Panc1 (cell line): ENCODE measurements around the gene MALAT1. TPM values are rescaled to one million over a fixed set of nuclear protein-coding genes. Genes with fewer than 3 reads are reported as not detected.
"Not testable (repeated sequence)": the region's sequence is repeated elsewhere in the genome, so short reads cannot be mapped to it uniquely, and the experiment has no call there.

Source experiments
- ATAC-seq: fragments of 200-7000 bp; cut with Tn5 transposase; 2 replicates; pipeline ENCODE4 v1.9.1; 2020; ENCODE audit warnings: mild to moderate bottlenecking, moderate library complexity
- Bru-seq: library from RNA; stranded (reverse); fragments of 400-500 nt; gene quantifications from one replicate; lab custom pipeline; 2021; lab: Mats Ljungman, UMichigan
- BruChase-seq, 2 experiments: library from RNA; stranded (reverse); fragments of 400-500 nt; gene quantifications; one replicate each; lab custom pipeline; 2021; lab: Mats Ljungman, UMichigan
- BruUV-seq: library from RNA; stranded (reverse); fragments of 400-500 nt; replicated peaks from 2 replicates; lab custom pipeline; 2021; lab: Mats Ljungman, UMichigan
- CTCF ChIA-PET: fragments of 300-600 bp; sonication (Branson Sonifier 250); formaldehyde crosslinking; loops from one replicate; lab custom pipeline; 2022; ENCODE audit warnings: antibody characterized with exemption; lab: Charles Lee
- POLR2A ChIA-PET: fragments of 300-600 bp; sonication (Branson Sonifier 250); formaldehyde crosslinking; loops from one replicate; lab custom pipeline; 2022; ENCODE audit warnings: antibody characterized with exemption; lab: Charles Lee
- DNase-seq: peaks from one replicate; pipeline ENCODE4 v3.0.0-alpha.2; 2010; ENCODE audit warnings: low read depth, low spot score
- H3K27ac ChIP-seq: 2 replicates; pipeline ENCODE4 v1.5.1; 2011; ENCODE audit warnings: mild to moderate bottlenecking, low read length, inconsistent platforms
- H3K27me3 ChIP-seq: fragments of 200-500 bp; sonication (Bioruptor generic); 2 replicates; pipeline ENCODE4 v1.6.0; 2014; ENCODE audit warnings: low read length, inconsistent platforms; ENCODE audit not compliant: control insufficient read depth, insufficient read depth
- H3K36me3 ChIP-seq: fragments of 200-500 bp; sonication (Bioruptor generic); 2 replicates; pipeline ENCODE4 v1.5.1; 2014; ENCODE audit warnings: inconsistent platforms, mild to moderate bottlenecking, low read length, moderate library complexity; ENCODE audit not compliant: control insufficient read depth, insufficient read depth
- H3K4me1 ChIP-seq: 2 replicates; pipeline ENCODE4 v1.5.1; 2011; ENCODE audit warnings: inconsistent platforms, mild to moderate bottlenecking, low read length, moderate library complexity; ENCODE audit not compliant: control insufficient read depth, insufficient read depth
- H3K4me3 ChIP-seq, 2 experiments: 2 replicates each; pipeline ENCODE4 v1.5.1; 2011 to 2012; ENCODE audit warnings: low read depth in 2 of 2, low read length in 2 of 2, mild to moderate bottlenecking in 2 of 2, inconsistent platforms in 1 of 2, moderate library complexity in 1 of 2
- H3K9me3 ChIP-seq: fragments of 200-500 bp; sonication (Bioruptor generic); 2 replicates; pipeline ENCODE4 v1.5.1; 2014; ENCODE audit warnings: low read depth, mild to moderate bottlenecking, inconsistent platforms, low read length, moderate library complexity; ENCODE audit not compliant: control insufficient read depth, insufficient read depth
- CTCF ChIP-seq: fragments of 450-650 bp; IDR thresholded peaks from 2 replicates; pipeline ENCODE4 v1.5.1; 2017; ENCODE audit warnings: mild to moderate bottlenecking
- POLR2AphosphoS5 ChIP-seq: IDR thresholded peaks from 2 replicates; pipeline ENCODE4 v1.6.1; 2012; ENCODE audit warnings: mild to moderate bottlenecking, low read depth, low read length, moderate library complexity
- SIN3A ChIP-seq: IDR thresholded peaks from 2 replicates; pipeline ENCODE4 v1.6.1; 2012; ENCODE audit warnings: low read depth, mild to moderate bottlenecking, low read length, moderate library complexity, borderline replicate concordance; ENCODE audit not compliant: insufficient read depth
- TCF7L2 ChIP-seq: IDR thresholded peaks from 2 replicates; pipeline ENCODE4 v1.6.1; 2011; ENCODE audit warnings: mild to moderate bottlenecking, low read depth, low read length, inconsistent platforms
- in situ Hi-C: cut with HindIII; loops from 2 replicates; pipeline ENCODE4 v1.10.0; 2016; ENCODE audit warnings: low sequenced_read_pairs, low pct_unique_long_range_greater_than_20kb
- intact Hi-C: fragments of 100-400 bp; cut with micrococcal nuclease; formaldehyde crosslinking; loops from one replicate; pipeline ENCODE4 v1.10.0; 2022; ENCODE audit not compliant: unreplicated experiment
- long read RNA-seq: library from polyadenylated mRNA; unstranded; transcript quantifications from one replicate; pipeline ENCODE4 v2.0.0, GENCODE V29; 2021; ENCODE audit not compliant: unreplicated experiment
- polyA plus RNA-seq: library from polyadenylated mRNA; unstranded; fragments of >200 nt; gene quantifications from one replicate; pipeline ENCODE4 v1.2.1, GENCODE V29; 2012; ENCODE audit warnings: missing spikeins; ENCODE audit not compliant: insufficient read length
- total RNA-seq: library from RNA; stranded (reverse); gene quantifications from one replicate; pipeline ENCODE4 v1.2.1, GENCODE V29; 2021; ENCODE audit not compliant: unreplicated experiment
- TF ChIP-seq, protein P1 (sequence below), 2 experiments: IDR thresholded peaks; 2 replicates each; pipeline ENCODE4 v1.6.1; 2011 to 2012; ENCODE audit warnings: low read depth in 2 of 2, control low read depth in 1 of 2, low read length in 1 of 2, mild to moderate bottlenecking in 1 of 2, moderate library complexity in 1 of 2; ENCODE audit not compliant: insufficient read depth in 1 of 2

The MALAT1 gene
- 13,645 TPM for total RNA-seq
- 690 TPM for polyA plus RNA-seq
- Bru-seq, nascent RNA: percentile 100 among the genes with signal in this experiment
- percentile 100 among the genes with signal in this experiment for BruChase-seq, experiment 1, labeled RNA remaining after a 2-hour chase
- percentile 100 among the genes with signal in this experiment for BruChase-seq, experiment 2, labeled RNA remaining after a 6-hour chase
- long read RNA-seq, full-length matches to known transcripts: 6,373 of 6,378 reads
- long read RNA-seq, partial matches to known transcripts: 0 of 6,378 reads
- long read RNA-seq, other reads (novel, unspliced or antisense): 5 of 6,378 reads

DNA sequence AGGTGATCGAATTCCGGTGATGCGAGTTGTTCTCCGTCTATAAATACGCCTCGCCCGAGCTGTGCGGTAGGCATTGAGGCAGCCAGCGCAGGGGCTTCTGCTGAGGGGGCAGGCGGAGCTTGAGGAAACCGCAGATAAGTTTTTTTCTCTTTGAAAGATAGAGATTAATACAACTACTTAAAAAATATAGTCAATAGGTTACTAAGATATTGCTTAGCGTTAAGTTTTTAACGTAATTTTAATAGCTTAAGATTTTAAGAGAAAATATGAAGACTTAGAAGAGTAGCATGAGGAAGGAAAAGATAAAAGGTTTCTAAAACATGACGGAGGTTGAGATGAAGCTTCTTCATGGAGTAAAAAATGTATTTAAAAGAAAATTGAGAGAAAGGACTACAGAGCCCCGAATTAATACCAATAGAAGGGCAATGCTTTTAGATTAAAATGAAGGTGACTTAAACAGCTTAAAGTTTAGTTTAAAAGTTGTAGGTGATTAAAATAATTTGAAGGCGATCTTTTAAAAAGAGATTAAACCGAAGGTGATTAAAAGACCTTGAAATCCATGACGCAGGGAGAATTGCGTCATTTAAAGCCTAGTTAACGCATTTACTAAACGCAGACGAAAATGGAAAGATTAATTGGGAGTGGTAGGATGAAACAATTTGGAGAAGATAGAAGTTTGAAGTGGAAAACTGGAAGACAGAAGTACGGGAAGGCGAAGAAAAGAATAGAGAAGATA, at the start of gene MALAT1:
Gene MALAT1, plus strand, starts transcription at position 69 of the 736 bp plus-strand sequence.
- H3K36me3 ChIP-seq: peaks cover 46% of the 10 kb centered on the region
- ChIA-PET POLR2A (interaction anchor here (0.6 to 15.9 kb wide), 32 partner anchors 8 to 1670 kb away, joined by 3 to 818 read pairs (median 4); partner anchors contain the start of genes FAM89B, FRMD8 and NEAT1), CTCF (interaction anchor here (0.6 to 1.2 kb wide), 3 partner anchors 20 to 32 kb away, joined by 3 to 5 read pairs (median 3); no protein-coding TSS in a partner anchor)
- H3K27ac ChIP-seq: peak within 1 kb of the TSS; percentile 100
- no peaks in the 10 kb centered on the region for H3K9me3 ChIP-seq
- intact Hi-C loops: no loop called here
- peak within 1 kb of the TSS; percentile 78 to 99 for H3K4me3 ChIP-seq
- DNase-seq: no peak
- H3K27me3 ChIP-seq: no peaks in the 10 kb centered on the region
- ATAC-seq: peak; percentile 19
- peaks cover 37% of the 10 kb centered on the region for H3K4me1 ChIP-seq
- TF ChIP-seq, protein P1, sequence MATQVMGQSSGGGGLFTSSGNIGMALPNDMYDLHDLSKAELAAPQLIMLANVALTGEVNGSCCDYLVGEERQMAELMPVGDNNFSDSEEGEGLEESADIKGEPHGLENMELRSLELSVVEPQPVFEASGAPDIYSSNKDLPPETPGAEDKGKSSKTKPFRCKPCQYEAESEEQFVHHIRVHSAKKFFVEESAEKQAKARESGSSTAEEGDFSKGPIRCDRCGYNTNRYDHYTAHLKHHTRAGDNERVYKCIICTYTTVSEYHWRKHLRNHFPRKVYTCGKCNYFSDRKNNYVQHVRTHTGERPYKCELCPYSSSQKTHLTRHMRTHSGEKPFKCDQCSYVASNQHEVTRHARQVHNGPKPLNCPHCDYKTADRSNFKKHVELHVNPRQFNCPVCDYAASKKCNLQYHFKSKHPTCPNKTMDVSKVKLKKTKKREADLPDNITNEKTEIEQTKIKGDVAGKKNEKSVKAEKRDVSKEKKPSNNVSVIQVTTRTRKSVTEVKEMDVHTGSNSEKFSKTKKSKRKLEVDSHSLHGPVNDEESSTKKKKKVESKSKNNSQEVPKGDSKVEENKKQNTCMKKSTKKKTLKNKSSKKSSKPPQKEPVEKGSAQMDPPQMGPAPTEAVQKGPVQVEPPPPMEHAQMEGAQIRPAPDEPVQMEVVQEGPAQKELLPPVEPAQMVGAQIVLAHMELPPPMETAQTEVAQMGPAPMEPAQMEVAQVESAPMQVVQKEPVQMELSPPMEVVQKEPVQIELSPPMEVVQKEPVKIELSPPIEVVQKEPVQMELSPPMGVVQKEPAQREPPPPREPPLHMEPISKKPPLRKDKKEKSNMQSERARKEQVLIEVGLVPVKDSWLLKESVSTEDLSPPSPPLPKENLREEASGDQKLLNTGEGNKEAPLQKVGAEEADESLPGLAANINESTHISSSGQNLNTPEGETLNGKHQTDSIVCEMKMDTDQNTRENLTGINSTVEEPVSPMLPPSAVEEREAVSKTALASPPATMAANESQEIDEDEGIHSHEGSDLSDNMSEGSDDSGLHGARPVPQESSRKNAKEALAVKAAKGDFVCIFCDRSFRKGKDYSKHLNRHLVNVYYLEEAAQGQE (IDR thresholded peaks at IDR 0.05; ENCODE audit: insufficient read depth in 1 of 2, low read depth in 2 of 2, low read length in 1 of 2): peak; percentile 66 to 69; a peak in 3 of 4 replicates
- TF ChIP-seq POLR2AphosphoS5: peak; percentile 98
- no peak for TF ChIP-seq CTCF
- TF ChIP-seq SIN3A: peak; percentile 97
- peak; percentile 82 for TF ChIP-seq TCF7L2
- BruUV-seq: no TSS peak
- in situ Hi-C loops: loop anchor here (5.0 kb wide), 1 partner anchor 77 kb away; the partner anchor contains the start of gene NEAT1

GRCh38 chr11:65451301-65451700, 47.5 kb upstream of the MALAT1 start:
- POLR2A ChIA-PET, CTCF ChIA-PET, BruUV-seq: not testable (repeated sequence)

DNA sequence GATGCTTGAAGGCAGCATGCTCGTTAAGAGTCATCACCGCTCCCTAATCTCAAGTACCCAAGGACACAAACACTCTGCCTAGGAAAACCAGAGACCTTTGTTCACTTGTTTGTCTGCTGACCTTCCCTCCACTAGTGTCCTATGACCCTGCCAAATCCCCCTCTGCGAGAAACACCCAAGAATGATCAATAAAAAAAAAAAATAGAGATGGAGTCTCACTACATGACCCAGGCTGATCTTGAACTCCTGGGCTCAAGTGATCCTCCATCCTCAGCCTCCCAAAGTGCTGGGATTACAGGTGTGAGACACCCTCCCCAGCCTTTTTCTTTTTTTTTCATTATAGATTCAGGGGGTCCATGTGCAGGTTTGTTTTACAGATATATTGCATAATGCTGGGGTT, 46.6 kb upstream of the MALAT1 start:
- DNase-seq, H3K4me3 ChIP-seq, H3K9me3 ChIP-seq, ATAC-seq, in situ Hi-C loops, H3K36me3 ChIP-seq, intact Hi-C loops, BruUV-seq, H3K27me3 ChIP-seq: not testable (repeated sequence)
- CTCF ChIA-PET: interaction anchor here (0.6 kb wide), 1 partner anchor 73 kb away, joined by 7 read pairs; the partner anchor contains the start of gene SCYL1
- peaks cover 49% of the 10 kb centered on the region for H3K4me1 ChIP-seq
- H3K27ac ChIP-seq: peak overlapping the region; percentile 60; the same call in 1 of the 2 replicates
- POLR2A ChIA-PET: interaction anchor here (0.6 kb wide), 1 partner anchor 49 kb away, joined by 3 read pairs; no protein-coding TSS in a partner anchor

More at GRCh38 chr11:65451301-65451700, 47.5 kb upstream of the MALAT1 start:
- intact Hi-C loops, H3K4me3 ChIP-seq, in situ Hi-C loops, H3K9me3 ChIP-seq, H3K27ac ChIP-seq, DNase-seq, H3K27me3 ChIP-seq, H3K36me3 ChIP-seq, ATAC-seq: not testable (repeated sequence)
- H3K4me1 ChIP-seq: peaks cover 55% of the 10 kb centered on the region
